GM12878 (cell line): Measurements from ENCODE around the gene BICD1. TPM values are rescaled to one million over a fixed set of nuclear protein-coding genes. Genes with fewer than 3 reads are reported as not detected.

Experiments
- ATAC-seq: fragments of 200-7000 bp; cut with Tn5 transposase; 3 replicates; pipeline ENCODE4 v1.9.1; 2020; ENCODE audit warnings: mild to moderate bottlenecking, moderate library complexity
- BruUV-seq: library from RNA; stranded (reverse); fragments of 400-500 nt; replicated peaks from 2 replicates; lab custom pipeline; 2021; lab: Mats Ljungman, UMichigan
- CTCF ChIA-PET: fragments of 300-600 bp; sonication (Branson Sonifier 250); formaldehyde crosslinking; extraction: SDS; loops from one replicate; lab custom pipeline; 2021; ENCODE audit warnings: inconsistent platforms; lab: Yijun Ruan, JAX
- POLR2A ChIA-PET: fragments of 350-600 bp; formaldehyde crosslinking; extraction: SDS; loops from one replicate; lab custom pipeline; 2021; ENCODE audit warnings: inconsistent platforms; lab: Charles Lee
- RAD21 ChIA-PET: fragments of 300-600 bp; sonication (Branson Sonifier 250); formaldehyde crosslinking; loops from one replicate; lab custom pipeline; 2023; ENCODE audit warnings: antibody characterized with exemption; ENCODE audit not compliant: unreplicated experiment; lab: Charles Lee
- SMC1A ChIA-PET: fragments of 300-600 bp; sonication (Branson Sonifier 250); formaldehyde crosslinking; loops from one replicate; lab custom pipeline; 2023; ENCODE audit not compliant: unreplicated experiment, uncharacterized antibody; lab: Charles Lee
- DNase-seq: peaks from one replicate; pipeline ENCODE4 v3.0.0-alpha.2; 2011; ENCODE audit warnings: low read depth, low spot score
- FAIRE-seq: peaks from 3 replicates; lab custom pipeline; 2011; peaks lifted over from hg19 to GRCh38; lab: Jason Lieb, UNC
- H2AFZ ChIP-seq: 2 replicates; pipeline ENCODE4 v1.6.0; 2011; ENCODE audit warnings: low read depth, low read length, control low read depth; ENCODE audit not compliant: control insufficient read depth
- H3K27ac ChIP-seq: 2 replicates; pipeline ENCODE4 v1.5.1; 2011; ENCODE audit warnings: control low read depth; ENCODE audit not compliant: control insufficient read depth, insufficient read depth
- H3K27me3 ChIP-seq, 2 experiments: replicated peaks in 1 of 2; 2 replicates each; pipeline versions ENCODE4 v1.6.0 to v1.6.1; 2011; ENCODE audit warnings: low read length in 1 of 2; ENCODE audit not compliant: control insufficient read depth in 2 of 2, insufficient read depth in 2 of 2
- H3K36me3 ChIP-seq, 2 experiments: 2 replicates each; pipeline ENCODE4 v1.5.1; 2011; ENCODE audit warnings: low read length in 1 of 2; ENCODE audit not compliant: control insufficient read depth in 2 of 2, insufficient read depth in 2 of 2
- H3K4me1 ChIP-seq: 2 replicates; pipeline ENCODE4 v1.6.1; 2011; ENCODE audit warnings: mild to moderate bottlenecking, low read length, moderate library complexity, mixed read lengths; ENCODE audit not compliant: control insufficient read depth, insufficient read depth
- H3K4me2 ChIP-seq: 2 replicates; pipeline ENCODE4 v1.6.0; 2011; ENCODE audit warnings: control low read depth; ENCODE audit not compliant: control insufficient read depth, insufficient read depth
- H3K4me3 ChIP-seq: fragments of 200-600 bp; sonication (generic); 2 replicates; pipeline ENCODE4 v1.5.1; 2016
- H3K79me2 ChIP-seq: 2 replicates; pipeline ENCODE4 v1.6.0; 2011; ENCODE audit warnings: low read length; ENCODE audit not compliant: control insufficient read depth, insufficient read depth
- H3K9ac ChIP-seq: 2 replicates; pipeline ENCODE4 v1.8.0; 2011; ENCODE audit warnings: low read length, control low read depth, mixed read lengths; ENCODE audit not compliant: control insufficient read depth, insufficient read depth
- H3K9me3 ChIP-seq: replicated peaks from 3 replicates; pipeline ENCODE4 v1.5.1; 2011; ENCODE audit warnings: mild to moderate bottlenecking, low read length; ENCODE audit not compliant: control insufficient read depth, insufficient read depth
- H4K20me1 ChIP-seq: 2 replicates; pipeline ENCODE4 v1.6.0; 2011; ENCODE audit not compliant: control insufficient read depth, insufficient read depth
- BACH1 ChIP-seq: fragments of 450-650 bp; IDR thresholded peaks from 2 replicates; pipeline ENCODE4 v1.6.1; 2017; ENCODE audit warnings: mild to moderate bottlenecking, borderline replicate concordance
- MYC ChIP-seq: IDR thresholded peaks from 2 replicates; pipeline ENCODE4 v1.6.1; 2011; ENCODE audit warnings: mild to moderate bottlenecking, low read length, moderate library complexity, inconsistent platforms; ENCODE audit not compliant: insufficient read depth, insufficient replicate concordance, insufficient read length, severe bottlenecking
- NFYB ChIP-seq: IDR thresholded peaks from 2 replicates; pipeline ENCODE4 v1.6.1; 2011; ENCODE audit warnings: low read depth, mild to moderate bottlenecking, low read length, improper control_type of control experiment, moderate library complexity; ENCODE audit not compliant: insufficient read depth
- RCOR1 ChIP-seq: conservative IDR thresholded peaks from 2 replicates; pipeline ENCODE4 v1.6.1; 2012; ENCODE audit warnings: low read depth, low read length, improper control_type of control experiment
- WGBS: methylation state at CpG from one replicate; pipeline ENCODE4 v1.1.6; 2016; ENCODE audit warnings: low lambda C conversion rate; ENCODE audit not compliant: insufficient replicate concordance, insufficient coverage; ENCODE audit errors: missing lambda C conversion rate; 5-methylcytosine and 5-hydroxymethylcytosine counted together
- in situ Hi-C: fragments of 300-500 bp; cut with MboI; formaldehyde crosslinking; loops from 9 replicates; pipeline ENCODE4 v1.14.3; 2018; ENCODE audit warnings: mixed read lengths
- intact Hi-C: fragments of 100-400 bp; cut with micrococcal nuclease; formaldehyde crosslinking; loops from one replicate; pipeline ENCODE4 v1.14.2; 2022; ENCODE audit not compliant: unreplicated experiment
- polyA plus RNA-seq, 11 experiments: library from polyadenylated mRNA; depleted of rRNA in 4 of 11; unstranded in 6 of 11; stranded (reverse) in 5 of 11; fragments of >200 nt; fragmentation: Nextera tagmentation in 4 of 11; fragmentation: Illumina TruSeq in 1 of 11; extraction: Ambion mirVana in 4 of 11; extraction: Trizol in 1 of 11; gene quantifications; 1 replicate in 1 of 11; 2 replicates in 10 of 11; pipeline versions ENCODE4 v1.2.1 to v1.2.3, GENCODE V29; 2011 to 2016; ENCODE audit warnings: inconsistent platforms in 2 of 11, missing spikeins in 2 of 11, low read depth in 1 of 11
- total RNA-seq, 4 experiments: library from RNA; depleted of rRNA in 3 of 4; stranded (reverse); fragments of >200 nt in 3 of 4; fragmentation: Illumina TruSeq in 1 of 4; extraction: Trizol in 1 of 4; gene quantifications; 2 replicates each; pipeline versions ENCODE4 v1.2.1 to v1.2.3, GENCODE V29; 2013 to 2021
- TF ChIP-seq, protein P1 (sequence below): fragments of 450-650 bp; IDR thresholded peaks from 2 replicates; pipeline ENCODE4 v1.6.1; 2016; ENCODE audit warnings: mild to moderate bottlenecking, moderate library complexity, borderline replicate concordance
- TF ChIP-seq, protein P2 (sequence below): fragments of 450-650 bp; IDR thresholded peaks from 2 replicates; pipeline ENCODE4 v1.6.1; 2014; ENCODE audit warnings: mild to moderate bottlenecking
- TF ChIP-seq, protein P3 (sequence below): IDR thresholded peaks from 2 replicates; pipeline ENCODE4 v1.6.1; 2011; ENCODE audit warnings: low read depth, low read length, improper control_type of control experiment, borderline replicate concordance
- TF ChIP-seq, protein P4 (sequence below): IDR thresholded peaks from 2 replicates; pipeline ENCODE4 v1.6.1; 2012; ENCODE audit warnings: mild to moderate bottlenecking, low read depth, low read length

Gene BICD1
- total and polyA plus RNA-seq, 10 of the 15 experiments (the other 5 are each of a cell fraction or from before 2014, with no cell fraction given) = 4.7 to 32.5 (median 14.4) TPM

DNA sequence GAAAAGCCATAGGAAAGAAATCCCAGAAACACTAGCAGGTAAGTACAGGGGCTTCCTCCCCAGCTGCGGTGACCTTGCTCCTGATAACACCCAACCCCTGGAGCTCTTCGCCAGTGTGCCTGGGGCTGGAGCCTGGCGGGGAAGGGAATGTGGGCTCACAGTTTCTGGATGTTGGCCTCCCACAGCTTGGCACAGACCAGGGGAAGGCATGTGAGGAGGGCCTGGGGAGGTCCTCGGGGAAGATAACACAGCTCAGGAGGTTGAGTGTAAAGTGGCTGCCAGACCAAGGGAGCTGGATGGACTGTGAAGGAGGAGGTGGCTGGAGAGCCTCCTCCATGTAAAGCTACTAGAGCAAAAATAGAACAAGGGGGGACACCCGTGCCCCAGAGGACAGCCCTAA, 120.1 kb downstream of the BICD1 start (continued):
- TF ChIP-seq, protein P1, sequence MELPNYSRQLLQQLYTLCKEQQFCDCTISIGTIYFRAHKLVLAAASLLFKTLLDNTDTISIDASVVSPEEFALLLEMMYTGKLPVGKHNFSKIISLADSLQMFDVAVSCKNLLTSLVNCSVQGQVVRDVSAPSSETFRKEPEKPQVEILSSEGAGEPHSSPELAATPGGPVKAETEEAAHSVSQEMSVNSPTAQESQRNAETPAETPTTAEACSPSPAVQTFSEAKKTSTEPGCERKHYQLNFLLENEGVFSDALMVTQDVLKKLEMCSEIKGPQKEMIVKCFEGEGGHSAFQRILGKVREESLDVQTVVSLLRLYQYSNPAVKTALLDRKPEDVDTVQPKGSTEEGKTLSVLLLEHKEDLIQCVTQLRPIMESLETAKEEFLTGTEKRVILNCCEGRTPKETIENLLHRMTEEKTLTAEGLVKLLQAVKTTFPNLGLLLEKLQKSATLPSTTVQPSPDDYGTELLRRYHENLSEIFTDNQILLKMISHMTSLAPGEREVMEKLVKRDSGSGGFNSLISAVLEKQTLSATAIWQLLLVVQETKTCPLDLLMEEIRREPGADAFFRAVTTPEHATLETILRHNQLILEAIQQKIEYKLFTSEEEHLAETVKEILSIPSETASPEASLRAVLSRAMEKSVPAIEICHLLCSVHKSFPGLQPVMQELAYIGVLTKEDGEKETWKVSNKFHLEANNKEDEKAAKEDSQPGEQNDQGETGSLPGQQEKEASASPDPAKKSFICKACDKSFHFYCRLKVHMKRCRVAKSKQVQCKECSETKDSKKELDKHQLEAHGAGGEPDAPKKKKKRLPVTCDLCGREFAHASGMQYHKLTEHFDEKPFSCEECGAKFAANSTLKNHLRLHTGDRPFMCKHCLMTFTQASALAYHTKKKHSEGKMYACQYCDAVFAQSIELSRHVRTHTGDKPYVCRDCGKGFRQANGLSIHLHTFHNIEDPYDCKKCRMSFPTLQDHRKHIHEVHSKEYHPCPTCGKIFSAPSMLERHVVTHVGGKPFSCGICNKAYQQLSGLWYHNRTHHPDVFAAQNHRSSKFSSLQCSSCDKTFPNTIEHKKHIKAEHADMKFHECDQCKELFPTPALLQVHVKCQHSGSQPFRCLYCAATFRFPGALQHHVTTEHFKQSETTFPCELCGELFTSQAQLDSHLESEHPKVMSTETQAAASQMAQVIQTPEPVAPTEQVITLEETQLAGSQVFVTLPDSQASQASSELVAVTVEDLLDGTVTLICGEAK = no peak
- TF ChIP-seq RCOR1 (no peak), MYC (no peak)
- TF ChIP-seq, protein P2, sequence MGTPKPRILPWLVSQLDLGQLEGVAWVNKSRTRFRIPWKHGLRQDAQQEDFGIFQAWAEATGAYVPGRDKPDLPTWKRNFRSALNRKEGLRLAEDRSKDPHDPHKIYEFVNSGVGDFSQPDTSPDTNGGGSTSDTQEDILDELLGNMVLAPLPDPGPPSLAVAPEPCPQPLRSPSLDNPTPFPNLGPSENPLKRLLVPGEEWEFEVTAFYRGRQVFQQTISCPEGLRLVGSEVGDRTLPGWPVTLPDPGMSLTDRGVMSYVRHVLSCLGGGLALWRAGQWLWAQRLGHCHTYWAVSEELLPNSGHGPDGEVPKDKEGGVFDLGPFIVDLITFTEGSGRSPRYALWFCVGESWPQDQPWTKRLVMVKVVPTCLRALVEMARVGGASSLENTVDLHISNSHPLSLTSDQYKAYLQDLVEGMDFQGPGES = no peak

DNA sequence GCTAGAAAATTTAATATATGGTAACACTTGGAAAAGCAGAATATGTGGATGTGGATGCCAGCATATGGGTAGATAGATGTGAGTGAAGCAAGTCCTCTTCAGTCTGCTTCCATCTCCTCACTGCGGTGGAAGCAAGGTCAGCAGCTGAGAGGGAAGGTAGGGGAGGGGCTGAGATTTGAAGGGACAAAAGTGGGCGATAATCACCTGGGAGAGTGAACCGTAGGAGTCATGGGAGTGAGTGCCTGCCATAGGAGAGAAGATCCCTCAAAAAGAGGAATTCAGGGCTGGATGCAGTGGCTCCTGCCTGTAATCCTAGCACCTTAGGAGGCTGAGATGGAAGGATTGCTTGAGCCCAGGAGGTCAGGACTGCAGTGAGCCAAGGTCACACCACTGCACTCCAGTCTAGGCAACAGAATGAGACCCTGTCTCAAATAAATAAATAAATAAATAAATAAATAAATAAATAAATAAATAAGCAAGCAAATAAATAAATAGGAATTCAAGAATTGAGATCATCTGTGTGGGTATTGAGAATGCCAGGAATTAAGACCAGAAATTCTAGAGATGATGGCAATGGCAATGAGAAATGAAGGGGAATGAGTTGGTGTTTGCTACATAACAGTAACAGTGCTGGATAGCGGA, 123.4 kb downstream of the BICD1 start:
- RAD21 ChIA-PET = no interaction called here
- no peak for DNase-seq
- no TSS peak for BruUV-seq
- Histone ChIP-seq H3K4me2 (no peak overlapping the region), H3K27me3 (no peaks in the 10 kb centered on the region), H3K4me3 (no peak overlapping the region), H3K9me3 (no peaks in the 10 kb centered on the region), H3K4me1 (no peaks in the 10 kb centered on the region), H3K9ac (no peak overlapping the region), H3K36me3 (no peaks in the 10 kb centered on the region), H3K27ac (no peak overlapping the region), H3K79me2 (no peaks in the 10 kb centered on the region), H2AFZ (no peak overlapping the region), H4K20me1 (no peaks in the 10 kb centered on the region)
- ATAC-seq = no peak
- in situ Hi-C loops = no loop called here
- intact Hi-C loops = no loop called here
- TF ChIP-seq, protein P3, sequence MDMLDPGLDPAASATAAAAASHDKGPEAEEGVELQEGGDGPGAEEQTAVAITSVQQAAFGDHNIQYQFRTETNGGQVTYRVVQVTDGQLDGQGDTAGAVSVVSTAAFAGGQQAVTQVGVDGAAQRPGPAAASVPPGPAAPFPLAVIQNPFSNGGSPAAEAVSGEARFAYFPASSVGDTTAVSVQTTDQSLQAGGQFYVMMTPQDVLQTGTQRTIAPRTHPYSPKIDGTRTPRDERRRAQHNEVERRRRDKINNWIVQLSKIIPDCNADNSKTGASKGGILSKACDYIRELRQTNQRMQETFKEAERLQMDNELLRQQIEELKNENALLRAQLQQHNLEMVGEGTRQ = no peak
- no peak for TF ChIP-seq NFYB
- TF ChIP-seq, protein P4, sequence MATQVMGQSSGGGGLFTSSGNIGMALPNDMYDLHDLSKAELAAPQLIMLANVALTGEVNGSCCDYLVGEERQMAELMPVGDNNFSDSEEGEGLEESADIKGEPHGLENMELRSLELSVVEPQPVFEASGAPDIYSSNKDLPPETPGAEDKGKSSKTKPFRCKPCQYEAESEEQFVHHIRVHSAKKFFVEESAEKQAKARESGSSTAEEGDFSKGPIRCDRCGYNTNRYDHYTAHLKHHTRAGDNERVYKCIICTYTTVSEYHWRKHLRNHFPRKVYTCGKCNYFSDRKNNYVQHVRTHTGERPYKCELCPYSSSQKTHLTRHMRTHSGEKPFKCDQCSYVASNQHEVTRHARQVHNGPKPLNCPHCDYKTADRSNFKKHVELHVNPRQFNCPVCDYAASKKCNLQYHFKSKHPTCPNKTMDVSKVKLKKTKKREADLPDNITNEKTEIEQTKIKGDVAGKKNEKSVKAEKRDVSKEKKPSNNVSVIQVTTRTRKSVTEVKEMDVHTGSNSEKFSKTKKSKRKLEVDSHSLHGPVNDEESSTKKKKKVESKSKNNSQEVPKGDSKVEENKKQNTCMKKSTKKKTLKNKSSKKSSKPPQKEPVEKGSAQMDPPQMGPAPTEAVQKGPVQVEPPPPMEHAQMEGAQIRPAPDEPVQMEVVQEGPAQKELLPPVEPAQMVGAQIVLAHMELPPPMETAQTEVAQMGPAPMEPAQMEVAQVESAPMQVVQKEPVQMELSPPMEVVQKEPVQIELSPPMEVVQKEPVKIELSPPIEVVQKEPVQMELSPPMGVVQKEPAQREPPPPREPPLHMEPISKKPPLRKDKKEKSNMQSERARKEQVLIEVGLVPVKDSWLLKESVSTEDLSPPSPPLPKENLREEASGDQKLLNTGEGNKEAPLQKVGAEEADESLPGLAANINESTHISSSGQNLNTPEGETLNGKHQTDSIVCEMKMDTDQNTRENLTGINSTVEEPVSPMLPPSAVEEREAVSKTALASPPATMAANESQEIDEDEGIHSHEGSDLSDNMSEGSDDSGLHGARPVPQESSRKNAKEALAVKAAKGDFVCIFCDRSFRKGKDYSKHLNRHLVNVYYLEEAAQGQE = no peak
- no peak for TF ChIP-seq BACH1
- POLR2A ChIA-PET = no interaction called here
- CTCF ChIA-PET = no interaction called here
- no peak for FAIRE-seq
- 100% methylated on average over 4 of the region's 4 CpGs for WGBS
- SMC1A ChIA-PET = interaction anchor here (0.6 kb wide), 1 partner anchor 1309 kb away, joined by 3 read pairs; no protein-coding TSS in a partner anchor
